H1 (cell line): Measurements from ENCODE around the gene CCDC183. TPM values are rescaled to one million over a fixed set of nuclear protein-coding genes. Genes with fewer than 3 reads are reported as not detected.
A peak's percentile ranks its signal among the peaks of the same experiment; 100 is the strongest.
"Not testable (repeated sequence)": the region's sequence is repeated elsewhere in the genome, so short reads cannot be mapped to it uniquely, and the experiment has no call there.

Source experiments
- CTCF ChIA-PET: fragments of 300-600 bp; sonication (Branson Sonifier 250); formaldehyde crosslinking; loops from one replicate; lab custom pipeline; 2021; ENCODE audit not compliant: partially characterized antibody; lab: Charles Lee
- POLR2A ChIA-PET: fragments of 300-600 bp; sonication (Branson Sonifier 250); formaldehyde crosslinking; loops from one replicate; lab custom pipeline; 2021; ENCODE audit warnings: inconsistent platforms; ENCODE audit not compliant: partially characterized antibody; lab: Charles Lee
- DNase-seq, 2 experiments: peaks; one replicate each; pipeline versions ENCODE4 v3.0.0 to v3.0.0-alpha.2; 2010 to 2022; ENCODE audit warnings: low spot score in 2 of 2, low read depth in 1 of 2, mixed read lengths in 1 of 2
- FAIRE-seq: peaks from 2 replicates; lab custom pipeline; 2011; peaks lifted over from hg19 to GRCh38; lab: Jason Lieb, UNC
- H2AFZ ChIP-seq: 2 replicates; pipeline ENCODE4 v1.8.1; 2012; ENCODE audit warnings: low read length, inconsistent platforms
- H2AK5ac ChIP-seq: 2 replicates; pipeline ENCODE4 v1.6.1; 2013; ENCODE audit warnings: low read depth, low read length
- H2BK120ac ChIP-seq: replicated peaks from 2 replicates; pipeline ENCODE3; 2013; ENCODE audit warnings: low read depth, low read length, inconsistent platforms
- H2BK12ac ChIP-seq: 2 replicates; pipeline ENCODE4 v1.6.1; 2013; ENCODE audit warnings: low read depth, low read length
- H2BK15ac ChIP-seq: 2 replicates; pipeline ENCODE4 v1.6.1; 2013; ENCODE audit warnings: low read length
- H2BK20ac ChIP-seq: 2 replicates; pipeline ENCODE4 v1.6.1; 2013; ENCODE audit warnings: low read length
- H2BK5ac ChIP-seq: 2 replicates; pipeline ENCODE4 v1.6.1; 2013; ENCODE audit warnings: low read depth, low read length
- H3K14ac ChIP-seq: 2 replicates; pipeline ENCODE4 v1.6.1; 2013; ENCODE audit warnings: inconsistent platforms; ENCODE audit not compliant: insufficient read length
- H3K18ac ChIP-seq: 2 replicates; pipeline ENCODE4 v1.6.1; 2013; ENCODE audit warnings: low read length; ENCODE audit errors: extremely low read depth
- H3K23ac ChIP-seq: 2 replicates; pipeline ENCODE4 v1.6.1; 2013; ENCODE audit warnings: inconsistent platforms; ENCODE audit not compliant: insufficient read length
- H3K23me2 ChIP-seq: 2 replicates; pipeline ENCODE4 v1.6.1; 2013; ENCODE audit warnings: low read depth, low read length
- H3K27ac ChIP-seq: 2 replicates; pipeline ENCODE4 v1.6.1; 2011; ENCODE audit warnings: low read depth, low read length, inconsistent platforms
- H3K27me3 ChIP-seq, 4 experiments: replicated peaks in 1 of 4; 1 replicate in 1 of 4; 2 replicates in 3 of 4; pipeline versions ENCODE4 v1.6.1 to v1.8.1; 2011 to 2013; ENCODE audit warnings: low read length in 3 of 4, mild to moderate bottlenecking in 3 of 4, inconsistent platforms in 2 of 4, mixed read lengths in 2 of 4, moderate library complexity in 1 of 4; ENCODE audit not compliant: control insufficient read depth in 3 of 4, insufficient read depth in 3 of 4; ENCODE audit errors: extremely low read depth in 1 of 4
- H3K36me3 ChIP-seq, 4 experiments: 2 replicates each; pipeline versions ENCODE4 v1.6.1 to v1.8.1; 2011 to 2013; ENCODE audit warnings: mild to moderate bottlenecking in 4 of 4, low read length in 3 of 4, moderate library complexity in 2 of 4, control low read depth in 1 of 4, inconsistent platforms in 1 of 4; ENCODE audit not compliant: insufficient read depth in 4 of 4, control insufficient read depth in 2 of 4
- H3K4ac ChIP-seq: replicated peaks from 2 replicates; pipeline ENCODE3; 2013; ENCODE audit warnings: low read length, low read depth, mixed read lengths, inconsistent platforms; ENCODE audit not compliant: insufficient read length
- H3K4me1 ChIP-seq, 4 experiments: replicated peaks in 1 of 4; 1 replicate in 1 of 4; 2 replicates in 3 of 4; pipeline versions ENCODE4 v1.6.1 to v1.8.1; 2011 to 2013; ENCODE audit warnings: low read length in 3 of 4, inconsistent platforms in 2 of 4, mixed read lengths in 1 of 4; ENCODE audit not compliant: insufficient read depth in 4 of 4, control insufficient read depth in 3 of 4
- H3K4me2 ChIP-seq, 2 experiments: 2 replicates each; pipeline versions ENCODE4 v1.6.1 to v1.8.1; 2011 to 2013; ENCODE audit warnings: low read depth in 2 of 2, low read length in 2 of 2, control low read depth in 1 of 2, inconsistent platforms in 1 of 2, mild to moderate bottlenecking in 1 of 2; ENCODE audit not compliant: insufficient read depth in 1 of 2
- H3K4me3 ChIP-seq, 4 experiments: fragments of 200-600, 300-600 bp in 1 of 4; sonication (generic), shearing (Covaris generic), sonication (Bioruptor Twin) in 1 of 4; 2 replicates each; pipeline versions ENCODE4 v1.5.1 to v1.8.1; 2011 to 2016; ENCODE audit warnings: low read length in 4 of 4, low read depth in 3 of 4, control low read depth in 2 of 4, inconsistent platforms in 2 of 4, mild to moderate bottlenecking in 2 of 4, mixed read lengths in 1 of 4, moderate library complexity in 1 of 4; ENCODE audit not compliant: insufficient read depth in 2 of 4; ENCODE audit errors: extremely low read depth in 1 of 4
- H3K56ac ChIP-seq: replicated peaks from 2 replicates; pipeline ENCODE3; 2013; ENCODE audit warnings: low read depth, mild to moderate bottlenecking, mixed read lengths, low read length, inconsistent platforms; ENCODE audit not compliant: insufficient read length
- H3K79me1 ChIP-seq: 2 replicates; pipeline ENCODE4 v1.6.1; 2013; ENCODE audit warnings: low read depth, low read length, control low read depth
- H3K79me2 ChIP-seq, 2 experiments: 2 replicates each; pipeline versions ENCODE4 v1.6.1 to v1.8.1; 2012 to 2013; ENCODE audit warnings: low read length in 2 of 2, mild to moderate bottlenecking in 2 of 2, inconsistent platforms in 1 of 2; ENCODE audit not compliant: insufficient read depth in 2 of 2, control insufficient read depth in 1 of 2
- H3K9ac ChIP-seq, 4 experiments: replicated peaks in 1 of 4; 1 replicate in 1 of 4; 2 replicates in 3 of 4; pipeline versions ENCODE4 v1.6.1 to v1.8.1; 2011 to 2013; ENCODE audit warnings: low read depth in 3 of 4, low read length in 3 of 4, control low read depth in 2 of 4, mild to moderate bottlenecking in 2 of 4, moderate library complexity in 2 of 4, inconsistent platforms in 1 of 4; ENCODE audit errors: extremely low read depth in 1 of 4
- H3K9me3 ChIP-seq, 2 experiments: 2 replicates each; pipeline versions ENCODE4 v1.6.1 to v1.8.1; 2012 to 2013; ENCODE audit warnings: mild to moderate bottlenecking in 2 of 2, moderate library complexity in 2 of 2, control low read depth in 1 of 2, inconsistent platforms in 1 of 2, low read depth in 1 of 2, low read length in 1 of 2, mixed read lengths in 1 of 2; ENCODE audit not compliant: insufficient read depth in 2 of 2
- H4K20me1 ChIP-seq, 2 experiments: replicated peaks in 1 of 2; 2 replicates each; pipeline versions ENCODE3 to v1.8.1; 2011 to 2013; ENCODE audit warnings: inconsistent platforms in 2 of 2, low read length in 2 of 2, mild to moderate bottlenecking in 1 of 2; ENCODE audit not compliant: insufficient read depth in 2 of 2, control insufficient read depth in 1 of 2
- H4K5ac ChIP-seq: 2 replicates; pipeline ENCODE4 v1.6.1; 2013; ENCODE audit warnings: low read length, low read depth, mixed read lengths, inconsistent platforms; ENCODE audit not compliant: insufficient read length
- H4K8ac ChIP-seq: 2 replicates; pipeline ENCODE4 v1.8.0; 2013; ENCODE audit warnings: mild to moderate bottlenecking, moderate library complexity, low read length, inconsistent platforms; ENCODE audit not compliant: insufficient read depth; ENCODE audit errors: extremely low read depth
- H4K91ac ChIP-seq: replicated peaks from 2 replicates; pipeline ENCODE3; 2013; ENCODE audit warnings: low read length, mixed read lengths, inconsistent platforms; ENCODE audit not compliant: insufficient read length
- BACH1 ChIP-seq: IDR thresholded peaks from 2 replicates; pipeline ENCODE4 v1.6.1; 2012; ENCODE audit warnings: low read length, improper control_type of control experiment
- WGBS, 2 experiments: shearing (Covaris generic) in 1 of 2; methylation state at CpG; one replicate each; pipeline versions ENCODE4 v1.1.6 to v1.1.7; 2013 to 2015; ENCODE audit warnings: low lambda C conversion rate in 2 of 2, mixed read lengths in 2 of 2, inconsistent platforms in 1 of 2, low coverage in 1 of 2, missing lambda C conversion rate in 1 of 2; ENCODE audit not compliant: insufficient replicate concordance in 2 of 2, insufficient coverage in 1 of 2, insufficient read length in 1 of 2; ENCODE audit errors: extremely low coverage in 1 of 2, missing lambda C conversion rate in 1 of 2; 5-methylcytosine and 5-hydroxymethylcytosine counted together
- polyA plus RNA-seq, 7 experiments: library from polyadenylated mRNA; depleted of rRNA in 3 of 7; stranded (reverse) in 5 of 7; unstranded in 2 of 7; fragments of >200 nt in 5 of 7; fragments of 200-250 nt in 2 of 7; gene quantifications; 1 replicate in 5 of 7; 2 replicates in 1 of 7; 4 replicates in 1 of 7; pipeline versions ENCODE4 v1.2.1 to v1.2.3, GENCODE V29; 2011 to 2013; ENCODE audit warnings: missing spikeins in 2 of 7, mixed read lengths in 2 of 7
- total RNA-seq: library from RNA; stranded (reverse); fragmentation: NEBNext Ultra II Directional; extraction: Animal tissue kit (Norgen Biotek cat#: 25700); gene quantifications from 2 replicates; pipeline ENCODE4 v1.2.1, GENCODE V29; 2021
- TF ChIP-seq, protein P1 (sequence below), 3 experiments: IDR thresholded peaks; 1 replicate in 2 of 3; 2 replicates in 1 of 3; pipeline versions ENCODE4 v1.5.1 to v1.6.1; 2011; ENCODE audit warnings: low read length in 3 of 3, mild to moderate bottlenecking in 3 of 3, inconsistent platforms in 2 of 3, low read depth in 1 of 3, moderate library complexity in 1 of 3; ENCODE audit not compliant: insufficient read depth in 1 of 3; ENCODE audit errors: control extremely low read depth in 1 of 3

CCDC183 gene
- total and polyA plus RNA-seq, 2 of the 8 experiments (the other 6 are each of a cell fraction or from before 2014, with no cell fraction given), result 0.51 to 1.6 TPM

GRCh38 chr9:136760834-136761544 is 35.1 kb upstream of the CCDC183 start:
- H2BK15ac ChIP-seq, H3K14ac ChIP-seq, H2BK12ac ChIP-seq, H3K18ac ChIP-seq, H3K56ac ChIP-seq, H2BK120ac ChIP-seq, H2BK5ac ChIP-seq, H2AK5ac ChIP-seq, H3K36me3 ChIP-seq, H3K4me2 ChIP-seq, H3K79me2 ChIP-seq, H3K9me3 ChIP-seq, H2AFZ ChIP-seq, H3K4ac ChIP-seq, H4K91ac ChIP-seq, FAIRE-seq, H4K20me1 ChIP-seq, H3K27me3 ChIP-seq, DNase-seq, H2BK20ac ChIP-seq, H3K27ac ChIP-seq, H3K9ac ChIP-seq, H3K23me2 ChIP-seq, H3K4me3 ChIP-seq, H3K79me1 ChIP-seq, H4K5ac ChIP-seq, H3K23ac ChIP-seq: not testable (repeated sequence)
- Histone ChIP-seq H4K8ac (peak overlapping the region; percentile 20; the same call in 1 of the 2 replicates), H3K4me1 (peaks cover 0 to 13% (median 6%) of the 10 kb centered on the region in 4 experiments; a peak in 4 of 7 replicates)
- CTCF ChIA-PET, result interaction anchor here (1.1 to 5.1 kb wide), 13 partner anchors 10 to 437 kb away, joined by 3 to 33 read pairs (median 4); no protein-coding TSS in a partner anchor
- POLR2A ChIA-PET, result interaction anchor here (1.0 to 3.8 kb wide), 6 partner anchors 33 to 54 kb away, joined by 3 to 34 read pairs (median 3); partner anchors contain the start of gene RABL6
- peak; percentile 31; the same call in 1 of the 2 replicates for TF ChIP-seq BACH1
- TF ChIP-seq, protein P1, sequence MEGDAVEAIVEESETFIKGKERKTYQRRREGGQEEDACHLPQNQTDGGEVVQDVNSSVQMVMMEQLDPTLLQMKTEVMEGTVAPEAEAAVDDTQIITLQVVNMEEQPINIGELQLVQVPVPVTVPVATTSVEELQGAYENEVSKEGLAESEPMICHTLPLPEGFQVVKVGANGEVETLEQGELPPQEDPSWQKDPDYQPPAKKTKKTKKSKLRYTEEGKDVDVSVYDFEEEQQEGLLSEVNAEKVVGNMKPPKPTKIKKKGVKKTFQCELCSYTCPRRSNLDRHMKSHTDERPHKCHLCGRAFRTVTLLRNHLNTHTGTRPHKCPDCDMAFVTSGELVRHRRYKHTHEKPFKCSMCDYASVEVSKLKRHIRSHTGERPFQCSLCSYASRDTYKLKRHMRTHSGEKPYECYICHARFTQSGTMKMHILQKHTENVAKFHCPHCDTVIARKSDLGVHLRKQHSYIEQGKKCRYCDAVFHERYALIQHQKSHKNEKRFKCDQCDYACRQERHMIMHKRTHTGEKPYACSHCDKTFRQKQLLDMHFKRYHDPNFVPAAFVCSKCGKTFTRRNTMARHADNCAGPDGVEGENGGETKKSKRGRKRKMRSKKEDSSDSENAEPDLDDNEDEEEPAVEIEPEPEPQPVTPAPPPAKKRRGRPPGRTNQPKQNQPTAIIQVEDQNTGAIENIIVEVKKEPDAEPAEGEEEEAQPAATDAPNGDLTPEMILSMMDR (IDR thresholded peaks at IDR 0.05; ENCODE audit: control extremely low read depth in 1 of 3, insufficient read depth in 1 of 3, low read depth in 1 of 3, low read length in 3 of 3), result peak in 2 of 3 experiments; percentile 38 to 67; a peak in 3 of 4 replicates
- 77% methylated on average over 16 of the region's 22 CpGs; no CpG with 5 or more reads in 1 of the 2 experiments for WGBS, 2 experiments
